VCaP (cell line): ENCODE data around the gene NFASC.

Source experiments
- H3K27ac ChIP-seq: fragments of 450-650 bp; 2 replicates; pipeline ENCODE4 v1.5.1; 2017
- TF ChIP-seq, protein P1 (sequence below): fragments of 450-650 bp; conservative IDR thresholded peaks from 2 replicates; pipeline ENCODE4 v1.5.1; 2017; ENCODE audit warnings: mild to moderate bottlenecking, moderate library complexity

Gene NFASC

DNA sequence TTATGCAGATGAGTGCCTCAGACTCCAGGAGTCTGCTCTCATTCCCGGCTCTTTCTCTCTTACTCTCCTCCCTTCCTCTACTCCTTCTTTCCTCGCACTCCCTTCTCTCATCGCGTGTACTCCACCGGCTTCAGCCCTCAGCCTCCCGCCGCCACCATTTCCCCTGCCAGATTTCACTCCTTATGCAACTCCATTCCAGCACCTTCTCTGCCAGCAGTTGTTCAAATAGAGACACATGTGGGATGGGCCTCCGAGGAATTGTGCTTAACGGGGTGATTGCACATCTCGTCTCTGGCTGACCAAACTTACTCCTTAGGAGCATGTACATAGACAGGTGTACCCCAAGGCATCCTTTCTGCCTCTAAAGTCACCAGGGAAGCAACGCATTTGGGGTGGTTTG, 174.5 kb downstream of the NFASC start:
- H3K27ac ChIP-seq: no peak overlapping the region
- TF ChIP-seq, protein P1, sequence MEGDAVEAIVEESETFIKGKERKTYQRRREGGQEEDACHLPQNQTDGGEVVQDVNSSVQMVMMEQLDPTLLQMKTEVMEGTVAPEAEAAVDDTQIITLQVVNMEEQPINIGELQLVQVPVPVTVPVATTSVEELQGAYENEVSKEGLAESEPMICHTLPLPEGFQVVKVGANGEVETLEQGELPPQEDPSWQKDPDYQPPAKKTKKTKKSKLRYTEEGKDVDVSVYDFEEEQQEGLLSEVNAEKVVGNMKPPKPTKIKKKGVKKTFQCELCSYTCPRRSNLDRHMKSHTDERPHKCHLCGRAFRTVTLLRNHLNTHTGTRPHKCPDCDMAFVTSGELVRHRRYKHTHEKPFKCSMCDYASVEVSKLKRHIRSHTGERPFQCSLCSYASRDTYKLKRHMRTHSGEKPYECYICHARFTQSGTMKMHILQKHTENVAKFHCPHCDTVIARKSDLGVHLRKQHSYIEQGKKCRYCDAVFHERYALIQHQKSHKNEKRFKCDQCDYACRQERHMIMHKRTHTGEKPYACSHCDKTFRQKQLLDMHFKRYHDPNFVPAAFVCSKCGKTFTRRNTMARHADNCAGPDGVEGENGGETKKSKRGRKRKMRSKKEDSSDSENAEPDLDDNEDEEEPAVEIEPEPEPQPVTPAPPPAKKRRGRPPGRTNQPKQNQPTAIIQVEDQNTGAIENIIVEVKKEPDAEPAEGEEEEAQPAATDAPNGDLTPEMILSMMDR: no peak

DNA sequence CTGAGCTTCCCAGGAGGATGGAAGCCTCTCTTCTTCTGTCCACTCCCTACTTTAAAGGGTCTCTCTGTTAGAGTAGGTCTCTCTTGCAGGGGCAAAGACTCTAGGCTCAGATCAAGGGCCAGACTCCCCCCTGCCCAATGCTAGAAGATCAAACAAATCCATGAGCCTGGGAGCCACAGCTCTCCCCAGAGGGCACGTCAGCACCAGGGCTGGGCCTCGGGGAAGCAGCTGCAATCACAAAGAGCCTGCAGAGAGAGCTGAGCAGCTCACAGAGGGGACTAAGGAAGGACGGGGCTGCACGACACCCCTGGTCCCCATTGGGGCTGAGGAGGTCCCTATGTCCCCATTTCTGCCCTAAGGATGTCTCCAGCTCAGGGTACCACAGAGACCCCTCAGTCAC, 176.2 kb downstream of the NFASC start:
- TF ChIP-seq, protein P1: no peak
- no peak overlapping the region for H3K27ac ChIP-seq

DNA sequence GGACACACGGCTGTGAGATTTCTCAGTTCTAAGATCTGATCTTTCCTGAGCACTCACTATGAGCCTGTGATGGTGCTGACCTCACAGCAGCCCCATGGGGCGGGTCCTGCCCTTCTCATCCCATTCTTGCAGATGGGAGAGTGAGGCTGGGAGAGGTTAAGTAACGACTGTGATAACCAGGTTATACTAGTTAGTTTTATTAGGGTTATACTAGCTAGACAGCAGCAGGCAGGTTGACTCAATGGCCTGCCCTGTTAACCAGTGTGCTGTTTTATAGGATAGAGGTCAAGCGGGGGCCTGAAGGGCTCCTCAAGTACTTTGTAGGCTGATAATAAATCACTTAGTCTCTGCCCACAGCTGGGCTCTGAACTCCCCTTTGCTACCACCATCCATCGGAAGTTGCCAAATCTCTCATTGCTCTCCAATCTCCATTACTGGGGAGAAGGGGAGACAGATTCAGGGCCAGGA, 177.1 kb downstream of the NFASC start:
- H3K27ac ChIP-seq: no peak overlapping the region
- TF ChIP-seq, protein P1: no peak

DNA sequence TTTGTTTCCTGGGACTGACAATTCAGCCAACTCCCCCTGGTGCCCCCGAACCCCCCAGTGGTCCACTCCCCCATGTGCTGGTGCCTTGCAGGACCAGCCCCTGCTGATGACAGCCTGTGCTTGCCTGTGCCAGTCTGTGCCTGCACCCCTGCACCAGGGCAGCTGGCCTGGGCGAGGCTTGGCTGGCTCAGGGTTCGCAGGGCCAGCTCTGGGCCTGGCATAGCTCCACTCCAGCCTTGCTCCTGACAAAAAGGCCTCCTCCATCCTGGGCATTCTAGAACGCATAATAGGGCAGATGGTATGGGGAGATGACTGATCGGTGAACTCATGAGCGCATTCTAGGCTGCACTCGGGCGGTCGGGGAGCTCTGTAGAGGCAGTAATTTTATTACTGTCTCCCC, 177.7 kb downstream of the NFASC start:
- no peak overlapping the region for H3K27ac ChIP-seq
- TF ChIP-seq, protein P1: no peak

DNA sequence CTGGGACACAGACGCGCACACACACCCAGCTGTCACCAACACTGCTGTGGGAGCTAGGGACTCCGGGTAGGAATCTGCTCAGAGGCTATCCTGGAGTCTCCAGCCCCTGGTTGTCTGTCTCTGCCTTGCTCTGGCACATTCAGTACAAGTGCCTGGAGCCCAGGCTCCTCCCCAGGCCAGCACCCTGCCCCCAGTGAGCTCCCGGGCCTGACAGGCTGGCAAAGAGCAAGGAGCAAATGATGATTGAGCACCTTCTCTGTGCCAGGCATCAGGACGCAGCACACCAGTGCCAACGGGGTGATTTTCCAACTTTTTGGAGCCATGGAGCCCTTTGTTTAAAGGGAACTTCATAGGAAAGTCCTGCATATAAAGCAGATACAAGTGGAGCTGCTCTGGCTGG, 178.8 kb downstream of the NFASC start:
- no peak overlapping the region for H3K27ac ChIP-seq
- TF ChIP-seq, protein P1: no peak

DNA sequence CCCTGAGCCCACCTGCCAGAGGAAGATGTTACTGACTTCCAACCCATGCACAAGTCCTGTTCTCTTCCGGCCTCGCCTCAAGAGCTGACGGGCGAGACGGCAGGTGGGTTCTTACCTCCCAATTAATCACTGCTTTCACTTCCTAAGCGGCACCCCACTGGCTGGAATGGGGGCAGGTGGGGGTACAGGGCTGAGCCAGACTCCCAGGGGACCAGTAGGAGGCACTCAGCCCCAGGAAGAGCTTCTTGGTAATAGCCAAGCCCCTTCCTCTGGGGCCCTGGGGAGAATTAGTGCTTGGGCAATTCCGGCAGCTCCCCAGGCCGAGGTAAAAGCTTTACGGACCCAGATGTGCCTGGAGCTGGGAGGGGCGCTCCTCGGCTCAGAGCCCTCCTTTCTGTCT, 182.0 kb downstream of the NFASC start:
- TF ChIP-seq, protein P1: no peak
- H3K27ac ChIP-seq: no peak overlapping the region

DNA sequence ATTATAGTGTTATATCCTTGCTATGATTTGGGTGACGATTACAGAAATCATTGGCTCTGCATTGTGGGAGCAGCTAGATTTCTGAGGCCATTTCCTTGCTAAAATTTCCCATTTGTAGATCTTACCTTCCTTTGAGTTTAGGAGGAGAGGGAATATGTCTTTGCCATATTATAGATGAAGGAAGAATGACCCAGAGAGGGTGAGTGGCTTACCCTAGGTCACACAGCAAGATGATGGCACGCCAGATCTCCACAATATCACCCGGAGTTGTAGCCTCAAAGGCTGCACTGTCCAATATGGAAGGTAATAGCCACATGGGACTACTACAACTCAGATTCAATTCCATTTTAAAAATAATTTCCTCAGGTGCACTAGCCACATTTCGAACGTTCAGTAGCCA, 182.6 kb downstream of the NFASC start:
- TF ChIP-seq, protein P1: no peak
- H3K27ac ChIP-seq: no peak overlapping the region

DNA sequence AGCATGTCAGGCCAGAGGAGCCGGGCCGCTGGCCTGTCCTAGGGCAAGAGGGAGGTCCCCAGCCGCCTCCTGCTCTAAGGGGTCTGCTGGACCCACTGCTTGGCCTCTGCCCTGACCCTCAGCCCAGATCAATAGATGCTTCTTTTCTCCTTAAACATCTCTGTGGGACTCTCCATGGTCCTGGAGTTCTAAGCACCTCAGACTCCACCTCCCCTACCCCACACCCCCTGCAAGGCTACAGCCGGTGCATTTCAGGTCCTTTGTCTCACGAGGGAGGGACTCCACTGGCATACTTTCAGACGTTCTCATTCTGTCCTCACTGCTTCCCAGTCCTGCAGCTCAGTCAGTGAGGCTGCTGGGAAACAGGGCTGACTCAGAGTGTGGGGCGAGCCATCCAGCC, 183.4 kb downstream of the NFASC start:
- H3K27ac ChIP-seq: no peak overlapping the region
- TF ChIP-seq, protein P1: no peak
